SK-N-SH (cell line): ENCODE results near the gene RASD2. TPM values are rescaled to one million over a fixed set of nuclear protein-coding genes. Genes with fewer than 3 reads are reported as not detected.

Experiments
- CTCF ChIA-PET: fragments of 300-600, 350-600 bp; formaldehyde crosslinking; extraction: SDS; loops from one replicate; lab custom pipeline; 2021; lab: Yijun Ruan, JAX
- POLR2A ChIA-PET: fragments of 350-600 bp; sonication (Branson Sonifier 250); formaldehyde crosslinking; extraction: SDS; loops from one replicate; lab custom pipeline; 2020; ENCODE audit warnings: antibody characterized with exemption, inconsistent platforms; lab: Yijun Ruan, JAX
- DNase-seq: peaks from one replicate; pipeline ENCODE4 v3.0.0; 2012
- H2AFZ ChIP-seq: fragments of 200-600 bp; sonication (generic); 2 replicates; pipeline ENCODE4 v1.8.1; 2016; ENCODE audit warnings: antibody characterized with exemption, mild to moderate bottlenecking, low read depth
- H3F3A ChIP-seq: fragments of 200-600 bp; sonication (generic); replicated peaks from 2 replicates; pipeline ENCODE3; 2016; ENCODE audit warnings: antibody characterized with exemption, mild to moderate bottlenecking; ENCODE audit not compliant: insufficient read depth
- H3K27ac ChIP-seq, 2 experiments: fragments of 200-500 bp in 1 of 2; fragments of 200-600 bp in 1 of 2; sonication (Bioruptor generic) in 1 of 2; sonication (generic), shearing (Covaris generic) in 1 of 2; 2 replicates each; pipeline versions ENCODE4 v1.5.1 to v1.6.1; 2014 to 2016; ENCODE audit warnings: low read depth in 2 of 2, inconsistent platforms in 1 of 2, low read length in 1 of 2, mild to moderate bottlenecking in 1 of 2, mixed read lengths in 1 of 2
- H3K27me3 ChIP-seq: fragments of 200-600 bp; sonication (generic), shearing (Covaris generic); 2 replicates; pipeline ENCODE4 v1.6.1; 2016; ENCODE audit warnings: mixed run types; ENCODE audit not compliant: insufficient read depth
- H3K36me3 ChIP-seq, 2 experiments: fragments of 200-500 bp in 1 of 2; fragments of 200-600 bp in 1 of 2; sonication (Bioruptor generic) in 1 of 2; sonication (generic) in 1 of 2; replicated peaks in 1 of 2; 2 replicates each; pipeline versions ENCODE3 to v1.5.1; 2014 to 2016; ENCODE audit warnings: low read length in 1 of 2, mild to moderate bottlenecking in 1 of 2; ENCODE audit not compliant: insufficient read depth in 2 of 2, control insufficient read depth in 1 of 2
- H3K4me1 ChIP-seq, 2 experiments: fragments of 200-500 bp in 1 of 2; fragments of 200-600 bp in 1 of 2; sonication (Bioruptor generic) in 1 of 2; sonication (generic), shearing (Covaris generic) in 1 of 2; 2 replicates each; pipeline versions ENCODE4 v1.5.1 to v1.6.1; 2014 to 2016; ENCODE audit warnings: low read depth in 1 of 2, low read length in 1 of 2, mixed run types in 1 of 2; ENCODE audit not compliant: insufficient read depth in 2 of 2, control insufficient read depth in 1 of 2
- H3K4me2 ChIP-seq: fragments of 200-600 bp; sonication (generic), shearing (Covaris generic); 2 replicates; pipeline ENCODE4 v1.6.1; 2017; ENCODE audit warnings: mixed run types
- H3K4me3 ChIP-seq, 2 experiments: fragments of 200-500 bp in 1 of 2; fragments of 200-600 bp in 1 of 2; sonication (Bioruptor generic) in 1 of 2; sonication (generic), shearing (Covaris generic) in 1 of 2; 2 replicates each; pipeline versions ENCODE4 v1.5.1 to v1.8.1; 2014 to 2016; ENCODE audit warnings: low read depth in 2 of 2, inconsistent platforms in 1 of 2, low read length in 1 of 2, mild to moderate bottlenecking in 1 of 2, mixed read lengths in 1 of 2, moderate library complexity in 1 of 2
- H3K79me2 ChIP-seq: fragments of 200-600 bp; sonication (generic); 2 replicates; pipeline ENCODE4 v1.8.1; 2017; ENCODE audit warnings: mild to moderate bottlenecking; ENCODE audit not compliant: insufficient read depth
- H3K9ac ChIP-seq: fragments of 200-600 bp; sonication (generic); 2 replicates; pipeline ENCODE4 v1.6.1; 2017; ENCODE audit warnings: mixed run types
- H3K9me2 ChIP-seq: fragments of 200-600 bp; sonication (generic); 2 replicates; pipeline ENCODE4 v1.6.1; 2017; ENCODE audit warnings: mixed run types
- H3K9me3 ChIP-seq: fragments of 200-600 bp; sonication (generic); 2 replicates; pipeline ENCODE4 v1.6.1; 2017; ENCODE audit warnings: mixed run types, mild to moderate bottlenecking, moderate library complexity
- H4K20me1 ChIP-seq: fragments of 200-600 bp; sonication (generic); 2 replicates; pipeline ENCODE4 v1.6.1; 2017; ENCODE audit warnings: mild to moderate bottlenecking, mixed run types; ENCODE audit not compliant: insufficient read depth
- ELF1 ChIP-seq: IDR thresholded peaks from 2 replicates; pipeline ENCODE4 v1.4.0; 2012
- EP300 ChIP-seq, 2 experiments: IDR thresholded peaks; 2 replicates each; pipeline versions ENCODE4 v1.4.0 to v1.6.1; 2012; ENCODE audit warnings: borderline replicate concordance in 1 of 2, low read depth in 1 of 2, low read length in 1 of 2
- EZH2phosphoT487 ChIP-seq: fragments of 200-600 bp; sonication (generic); IDR thresholded peaks from 2 replicates; pipeline ENCODE4 v1.6.1; 2017; ENCODE audit warnings: low read depth, mixed run types, mild to moderate bottlenecking, antibody characterized with exemption, moderate library complexity, borderline replicate concordance
- FOSL2 ChIP-seq: IDR thresholded peaks from 2 replicates; pipeline ENCODE4 v1.4.0; 2012; ENCODE audit warnings: low read depth, mild to moderate bottlenecking, moderate library complexity, borderline replicate concordance
- FOXJ3 ChIP-seq: sonication (generic); formaldehyde crosslinking; IDR thresholded peaks from 2 replicates; pipeline ENCODE4 v1.5.1; 2020; ENCODE audit warnings: mild to moderate bottlenecking, missing genetic modification reagents
- FOXM1 ChIP-seq: IDR thresholded peaks from 2 replicates; pipeline ENCODE4 v1.4.0; 2012; ENCODE audit warnings: low read depth, mild to moderate bottlenecking
- GABPA ChIP-seq: IDR thresholded peaks from 2 replicates; pipeline ENCODE4 v1.4.0; 2012; ENCODE audit warnings: low read depth, mild to moderate bottlenecking
- MAX ChIP-seq: IDR thresholded peaks from 2 replicates; pipeline ENCODE4 v1.4.0; 2012; ENCODE audit warnings: low read depth
- MEF2A ChIP-seq: IDR thresholded peaks from 2 replicates; pipeline ENCODE4 v1.4.0; 2012; ENCODE audit warnings: low read depth, borderline replicate concordance
- MXI1 ChIP-seq: IDR thresholded peaks from 2 replicates; pipeline ENCODE4 v1.6.1; 2012; ENCODE audit warnings: mild to moderate bottlenecking, low read depth, low read length, improper control_type of control experiment
- NRF1 ChIP-seq: IDR thresholded peaks from 2 replicates; pipeline ENCODE4 v1.6.1; 2012; ENCODE audit warnings: low read depth, mild to moderate bottlenecking, low read length
- RCOR1 ChIP-seq: fragments of 150-350 bp; IDR thresholded peaks from 2 replicates; pipeline ENCODE4 v1.6.1; 2017; ENCODE audit warnings: antibody characterized with exemption, low read length
- REST ChIP-seq: IDR thresholded peaks from 2 replicates; pipeline ENCODE4 v1.6.1; 2012; ENCODE audit warnings: mild to moderate bottlenecking, low read depth, low read length, moderate library complexity
- SIN3A ChIP-seq: IDR thresholded peaks from 2 replicates; pipeline ENCODE4 v1.6.1; 2012; ENCODE audit warnings: low read depth, mild to moderate bottlenecking, low read length, moderate library complexity, borderline replicate concordance
- SMC3 ChIP-seq: IDR thresholded peaks from 2 replicates; pipeline ENCODE4 v1.6.1; 2012; ENCODE audit warnings: low read depth, low read length, improper control_type of control experiment
- TAF1 ChIP-seq: IDR thresholded peaks from 2 replicates; pipeline ENCODE4 v1.6.1; 2012; ENCODE audit warnings: low read depth, mild to moderate bottlenecking, low read length, moderate library complexity, borderline replicate concordance
- TCF12 ChIP-seq: IDR thresholded peaks from 2 replicates; pipeline ENCODE4 v1.4.0; 2012
- USF2 ChIP-seq: fragments of 150-350 bp; IDR thresholded peaks from 2 replicates; pipeline ENCODE4 v1.6.1; 2017; ENCODE audit warnings: antibody characterized with exemption, low read length, low read depth, borderline replicate concordance
- YY1 ChIP-seq: IDR thresholded peaks from 2 replicates; pipeline ENCODE4 v1.4.0; 2012; ENCODE audit warnings: low read depth, mild to moderate bottlenecking
- ZBTB33 ChIP-seq: IDR thresholded peaks from 2 replicates; pipeline ENCODE4 v1.4.0; 2012; ENCODE audit warnings: low read depth, borderline replicate concordance
- WGBS: methylation state at CpG from one replicate; pipeline ENCODE4 v1.1.6; 2017; ENCODE audit warnings: low lambda C conversion rate; 5-methylcytosine and 5-hydroxymethylcytosine counted together
- polyA plus RNA-seq, 3 experiments: library from polyadenylated mRNA; depleted of rRNA; stranded (reverse); fragments of >200 nt; gene quantifications; 2 replicates each; pipeline ENCODE4 v1.2.3, GENCODE V29; 2012

The RASD2 gene
- polyA plus RNA-seq, 1 of the 3 experiments (the other 2 are of a cell fraction) = 0.30 TPM

DNA sequence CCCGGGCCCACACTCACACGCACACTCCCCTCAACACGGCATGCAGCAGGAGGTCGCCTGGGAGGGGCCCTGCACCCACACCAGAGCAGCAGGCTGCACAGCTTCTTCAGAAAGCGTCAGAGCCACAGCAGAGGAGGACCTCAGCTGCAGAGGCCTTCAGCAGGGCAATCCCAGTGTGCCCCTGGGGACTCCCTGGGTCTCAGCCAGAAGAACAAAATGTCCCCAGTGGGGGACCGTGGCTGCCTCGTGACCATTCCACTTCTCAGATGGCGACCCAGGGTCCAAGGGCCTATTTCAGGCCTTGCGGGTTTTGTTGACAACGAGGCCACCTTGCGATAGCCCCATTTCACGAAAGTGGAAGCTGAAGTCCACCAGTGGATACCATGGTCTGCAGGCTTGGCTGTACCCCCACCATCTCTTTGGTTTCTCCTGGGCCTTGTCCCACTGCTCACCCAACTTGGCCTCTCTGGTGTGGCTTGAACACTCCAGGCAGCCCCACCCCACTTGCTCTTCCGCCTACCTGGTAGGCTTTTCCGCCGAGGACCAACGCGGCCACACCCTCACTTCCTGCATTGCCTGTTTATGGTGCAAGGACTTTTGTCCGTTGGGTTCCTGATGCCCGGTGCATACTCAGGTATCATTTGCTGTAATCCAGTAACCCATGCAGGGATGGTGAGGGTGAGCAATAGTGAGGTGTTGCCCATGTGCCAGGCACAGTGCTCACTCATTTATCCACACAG lies 38.4 kb downstream of the RASD2 start:
- no peaks in the 10 kb centered on the region for H3K9me3 ChIP-seq
- POLR2A ChIA-PET = no interaction called here
- no peaks in the 10 kb centered on the region for H3K79me2 ChIP-seq
- no peaks in the 10 kb centered on the region for H3K27me3 ChIP-seq
- 91% methylated on average over 13 of the region's 19 CpGs for WGBS
- no peak overlapping the region for H3K9ac ChIP-seq
- no peak overlapping the region for H3K27ac ChIP-seq
- H2AFZ ChIP-seq = no peak overlapping the region
- no peak for TF ChIP-seq SMC3
- no peak for TF ChIP-seq GABPA
- no peak for TF ChIP-seq EZH2phosphoT487
- no peak for TF ChIP-seq MEF2A
- no peak for TF ChIP-seq ELF1
- no peak for TF ChIP-seq ZBTB33
- no peak for TF ChIP-seq MXI1
- no peak for TF ChIP-seq FOSL2
- TF ChIP-seq REST = no peak
- TF ChIP-seq MAX = no peak
- TF ChIP-seq RCOR1 = no peak
- no peak for TF ChIP-seq TAF1
- TF ChIP-seq USF2 = no peak
- no peak for TF ChIP-seq EP300 (IDR thresholded peaks at IDR 0.05; ENCODE audit: borderline replicate concordance in 1 of 2, low read depth in 1 of 2, low read length in 1 of 2)
- no peak for TF ChIP-seq NRF1
- TF ChIP-seq FOXJ3 (CRISPR knock-in tag) = no peak
- TF ChIP-seq YY1 = no peak
- TF ChIP-seq SIN3A = no peak
- TF ChIP-seq TCF12 = no peak
- no peak for TF ChIP-seq FOXM1
- DNase-seq = no peak
- H3K4me1 ChIP-seq = peaks cover 0 to 6% of the 10 kb centered on the region in 2 experiments; a peak in 1 of 4 replicates
- H3K4me2 ChIP-seq = no peak overlapping the region
- no peaks in the 10 kb centered on the region for H3K36me3 ChIP-seq
- H3F3A ChIP-seq = no peaks in the 10 kb centered on the region
- H3K9me2 ChIP-seq = no peaks in the 10 kb centered on the region
- H4K20me1 ChIP-seq = no peaks in the 10 kb centered on the region
- CTCF ChIA-PET = interaction anchor here (1.4 to 7.8 kb wide), 2 partner anchors 10 to 149 kb away, joined by 4 to 161 read pairs; no protein-coding TSS in a partner anchor
- no peak overlapping the region for H3K4me3 ChIP-seq
